Fibroblast of lung (primary cell): Measurements from ENCODE around the gene CRTAC1.

Source experiments
- EZH2 ChIP-seq: IDR thresholded peaks from 2 replicates; pipeline ENCODE4 v1.5.1; 2012; ENCODE audit warnings: low read length, control low read depth, mild to moderate bottlenecking; ENCODE audit errors: missing control alignments
- TF ChIP-seq, protein P1 (sequence below), 2 donors: IDR thresholded peaks in 1 of 2; conservative IDR thresholded peaks in 1 of 2; 1 replicate in 1 of 2; 2 replicates in 1 of 2; pipeline ENCODE4 v1.5.1; 2011 to 2012; ENCODE audit warnings: low read length in 2 of 2, control low read depth in 1 of 2, inconsistent platforms in 1 of 2, low read depth in 1 of 2, mild to moderate bottlenecking in 1 of 2

DNA sequence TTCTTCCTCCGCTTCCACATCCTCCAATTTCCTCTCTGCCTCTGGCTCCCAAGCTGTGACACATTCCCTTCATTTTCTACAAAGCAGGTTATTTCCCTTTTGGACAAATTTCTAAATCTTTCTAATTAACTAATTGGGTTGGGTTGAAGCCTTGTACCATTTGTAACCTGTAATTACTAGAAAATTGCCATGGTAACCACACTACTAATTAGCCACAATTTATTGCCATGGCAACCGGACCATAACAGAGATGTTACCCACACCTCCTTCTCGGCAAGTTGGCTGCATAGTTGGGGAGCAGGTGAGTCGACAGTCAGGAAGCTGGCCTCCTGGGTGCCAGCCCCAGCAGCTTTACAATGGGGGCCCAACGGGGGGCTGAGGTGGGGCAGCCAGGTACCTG, 119.2 kb downstream of the CRTAC1 start:
- TF ChIP-seq, protein P1, sequence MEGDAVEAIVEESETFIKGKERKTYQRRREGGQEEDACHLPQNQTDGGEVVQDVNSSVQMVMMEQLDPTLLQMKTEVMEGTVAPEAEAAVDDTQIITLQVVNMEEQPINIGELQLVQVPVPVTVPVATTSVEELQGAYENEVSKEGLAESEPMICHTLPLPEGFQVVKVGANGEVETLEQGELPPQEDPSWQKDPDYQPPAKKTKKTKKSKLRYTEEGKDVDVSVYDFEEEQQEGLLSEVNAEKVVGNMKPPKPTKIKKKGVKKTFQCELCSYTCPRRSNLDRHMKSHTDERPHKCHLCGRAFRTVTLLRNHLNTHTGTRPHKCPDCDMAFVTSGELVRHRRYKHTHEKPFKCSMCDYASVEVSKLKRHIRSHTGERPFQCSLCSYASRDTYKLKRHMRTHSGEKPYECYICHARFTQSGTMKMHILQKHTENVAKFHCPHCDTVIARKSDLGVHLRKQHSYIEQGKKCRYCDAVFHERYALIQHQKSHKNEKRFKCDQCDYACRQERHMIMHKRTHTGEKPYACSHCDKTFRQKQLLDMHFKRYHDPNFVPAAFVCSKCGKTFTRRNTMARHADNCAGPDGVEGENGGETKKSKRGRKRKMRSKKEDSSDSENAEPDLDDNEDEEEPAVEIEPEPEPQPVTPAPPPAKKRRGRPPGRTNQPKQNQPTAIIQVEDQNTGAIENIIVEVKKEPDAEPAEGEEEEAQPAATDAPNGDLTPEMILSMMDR (conservative IDR thresholded peaks at IDR 0.05 in 1 of 2, IDR thresholded peaks at IDR 0.05 in 1 of 2; ENCODE audit: low read depth in 1 of 2, low read length in 2 of 2): no peak
- no peak for TF ChIP-seq EZH2
